Measurements from ENCODE around the gene TGM6.

The TGM6 gene

DNA sequence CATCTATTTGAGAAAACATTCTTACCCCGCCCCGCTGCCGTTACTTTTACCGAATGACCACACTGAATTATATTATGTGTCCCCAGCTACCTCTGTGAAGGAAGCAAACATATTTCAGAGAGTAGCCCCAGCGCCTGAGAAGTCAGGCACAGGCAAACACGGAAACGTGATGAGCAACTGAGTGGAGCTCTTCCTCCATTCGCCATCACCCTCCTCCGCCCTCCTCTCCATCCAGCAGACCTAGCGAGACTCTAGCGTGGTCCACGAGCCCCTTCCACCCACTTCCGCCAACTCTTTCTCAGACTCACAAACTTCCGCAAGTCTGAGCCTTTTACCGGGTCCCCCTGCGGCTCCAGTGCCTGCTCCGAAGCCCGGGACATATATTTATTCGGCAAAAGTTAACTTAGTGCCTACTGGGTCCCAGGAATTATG is 89.3 kb downstream of the TGM6 start:
- Histone ChIP-seq H3K27ac (ENCODE audit: low read depth, low read length) (peak overlapping the region; percentile 95), H3K4me1 (ENCODE audit: control insufficient read depth, insufficient read depth, low read length) (peaks cover 11% of the 10 kb centered on the region; the same call in 1 of the 2 replicates), H3K27me3 (ENCODE audit: control insufficient read depth, insufficient read depth, low read length) (no peaks in the 10 kb centered on the region), H3K9me3 (ENCODE audit: control insufficient read depth, insufficient read depth, low read length) (no peaks in the 10 kb centered on the region), H3K4me3 (ENCODE audit: low read depth, low read length) (peak overlapping the region; percentile 98), H3K36me3 (ENCODE audit: control insufficient read depth, insufficient read depth, low read length) (peaks cover 42% of the 10 kb centered on the region), H3K9ac (ENCODE audit: low read depth, low read length) (peak overlapping the region; percentile 100)

- Histone ChIP-seq H3K9me3 (ENCODE audit: control insufficient read depth, insufficient read depth, low read length) (no peaks in the 10 kb centered on the region), H3K36me3 (ENCODE audit: control insufficient read depth, insufficient read depth, low read length) (peaks cover 36% of the 10 kb centered on the region), H3K9ac (ENCODE audit: low read depth, low read length) (peak within 1 kb of the TSS; percentile 100), H3K27ac (ENCODE audit: low read depth, low read length) (peak within 1 kb of the TSS; percentile 95), H3K4me1 (ENCODE audit: control insufficient read depth, insufficient read depth, low read length) (peaks cover 11% of the 10 kb centered on the region; the same call in 1 of the 2 replicates), H3K27me3 (ENCODE audit: control insufficient read depth, insufficient read depth, low read length) (no peaks in the 10 kb centered on the region), H3K4me3 (ENCODE audit: low read depth, low read length) (peak within 1 kb of the TSS; percentile 98)
These were observed 89.9 kb downstream of the TGM6 start, which contains the start of gene SNRPB for GRCh38 chr20:2470423-2471193. Gene SNRPB (minus strand): TSS chr20:2470789. CDS start chr20:2470690, 99 bp downstream.

GRCh38 chr20:2473516-2473915 is 92.8 kb downstream of the TGM6 start:
- no peak overlapping the region for H3K27ac ChIP-seq (ENCODE audit: low read depth, low read length)
- H3K4me3 ChIP-seq (ENCODE audit: low read depth, low read length): no peak overlapping the region
- H3K27me3 ChIP-seq (ENCODE audit: control insufficient read depth, insufficient read depth, low read length): no peaks in the 10 kb centered on the region
- no peak overlapping the region for H3K9ac ChIP-seq (ENCODE audit: low read depth, low read length)
- peaks cover 9% of the 10 kb centered on the region; the same call in 1 of the 2 replicates for H3K4me1 ChIP-seq (ENCODE audit: control insufficient read depth, insufficient read depth, low read length)
- H3K36me3 ChIP-seq (ENCODE audit: control insufficient read depth, insufficient read depth, low read length): peaks cover 7% of the 10 kb centered on the region; the same call in 1 of the 2 replicates
- H3K9me3 ChIP-seq (ENCODE audit: control insufficient read depth, insufficient read depth, low read length): no peaks in the 10 kb centered on the region

- Histone ChIP-seq H3K27me3 (ENCODE audit: control insufficient read depth, insufficient read depth, low read length) (no peaks in the 10 kb centered on the region), H3K27ac (ENCODE audit: low read depth, low read length) (no peak overlapping the region), H3K4me1 (ENCODE audit: control insufficient read depth, insufficient read depth, low read length) (peaks cover 1% of the 10 kb centered on the region; the same call in 1 of the 2 replicates), H3K36me3 (ENCODE audit: control insufficient read depth, insufficient read depth, low read length) (no peaks in the 10 kb centered on the region), H3K4me3 (ENCODE audit: low read depth, low read length) (no peak overlapping the region), H3K9ac (ENCODE audit: low read depth, low read length) (no peak overlapping the region), H3K9me3 (ENCODE audit: control insufficient read depth, insufficient read depth, low read length) (no peaks in the 10 kb centered on the region)
These were observed 95.4 kb downstream of the TGM6 start for GRCh38 chr20:2475850-2476741.

- Histone ChIP-seq H3K9me3 (ENCODE audit: control insufficient read depth, insufficient read depth, low read length) (no peaks in the 10 kb centered on the region), H3K36me3 (ENCODE audit: control insufficient read depth, insufficient read depth, low read length) (no peaks in the 10 kb centered on the region), H3K4me3 (ENCODE audit: low read depth, low read length) (no peak overlapping the region), H3K27ac (ENCODE audit: low read depth, low read length) (no peak overlapping the region), H3K27me3 (ENCODE audit: control insufficient read depth, insufficient read depth, low read length) (no peaks in the 10 kb centered on the region), H3K4me1 (ENCODE audit: control insufficient read depth, insufficient read depth, low read length) (no peaks in the 10 kb centered on the region), H3K9ac (ENCODE audit: low read depth, low read length) (no peak overlapping the region)
These were observed 96.3 kb downstream of the TGM6 start for GRCh38 chr20:2476742-2477615.

DNA sequence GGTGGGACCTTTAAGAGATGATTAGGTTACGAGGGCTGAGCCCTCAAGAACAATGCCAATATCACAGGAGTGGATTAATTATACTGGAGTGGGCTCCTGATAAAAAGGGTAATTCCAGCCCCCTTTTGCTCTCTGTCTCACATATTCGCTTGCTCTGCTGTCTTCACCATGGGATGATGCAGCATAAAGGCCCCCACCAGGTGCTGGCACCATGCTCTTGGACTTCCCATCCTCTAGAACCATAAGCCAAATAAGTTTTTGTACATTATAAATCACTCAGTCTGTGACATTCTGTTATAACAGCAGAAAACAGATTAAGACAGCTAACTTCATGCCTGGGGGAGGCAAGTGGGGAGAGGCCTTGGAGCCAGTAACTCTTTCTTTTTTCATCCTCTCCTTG is 99.7 kb downstream of the TGM6 start:
- Histone ChIP-seq H3K4me3 (ENCODE audit: low read depth, low read length) (no peak overlapping the region), H3K9ac (ENCODE audit: low read depth, low read length) (no peak overlapping the region), H3K27me3 (ENCODE audit: control insufficient read depth, insufficient read depth, low read length) (no peaks in the 10 kb centered on the region), H3K9me3 (ENCODE audit: control insufficient read depth, insufficient read depth, low read length) (no peaks in the 10 kb centered on the region), H3K36me3 (ENCODE audit: control insufficient read depth, insufficient read depth, low read length) (no peaks in the 10 kb centered on the region), H3K27ac (ENCODE audit: low read depth, low read length) (no peak overlapping the region), H3K4me1 (ENCODE audit: control insufficient read depth, insufficient read depth, low read length) (no peaks in the 10 kb centered on the region)
